Breast epithelium (tissue), 4 donors: ENCODE measurements around the gene BEST4. TPM values are rescaled to one million over a fixed set of nuclear protein-coding genes. Genes with fewer than 3 reads are reported as not detected.
"Not testable (repeated sequence)": the region's sequence is repeated elsewhere in the genome, so short reads cannot be mapped to it uniquely, and the experiment has no call there.

Source experiments
- DNase-seq, 2 donors: peaks; one replicate each; pipeline ENCODE4 v3.0.0-alpha.2; 2019; ENCODE audit warnings: low spot score in 2 of 2
- H3K27ac ChIP-seq, 2 donors: fragments of 200-600 bp; sonication (generic) in 1 of 2; one replicate each; pipeline ENCODE4 v1.5.1; 2016 to 2019; ENCODE audit warnings: mild to moderate bottlenecking in 1 of 2
- H3K27me3 ChIP-seq, 2 donors: fragments of 200-600 bp; sonication (generic) in 1 of 2; one replicate each; pipeline versions ENCODE4 v1.5.1 to v1.6.0; 2017 to 2019; ENCODE audit warnings: control low read depth in 1 of 2, mild to moderate bottlenecking in 1 of 2
- H3K36me3 ChIP-seq: fragments of 200-600 bp; one replicate; pipeline ENCODE4 v1.5.1; 2019
- H3K4me1 ChIP-seq, 2 donors: fragments of 200-600 bp; sonication (generic); one replicate each; pipeline ENCODE4 v1.5.1; 2016 to 2019; ENCODE audit warnings: control low read depth in 1 of 2
- H3K4me3 ChIP-seq, 3 donors: fragments of 200-600 bp; sonication (generic); 1 replicate in 2 of 3; 2 replicates in 1 of 3; pipeline ENCODE4 v1.5.1; 2016 to 2019; ENCODE audit warnings: mild to moderate bottlenecking in 3 of 3, moderate library complexity in 2 of 3
- H3K9me3 ChIP-seq, 2 donors: fragments of 200-600 bp; sonication (generic) in 1 of 2; one replicate each; pipeline ENCODE4 v1.5.1; 2016 to 2019; ENCODE audit warnings: control low read depth in 1 of 2
- CTCF ChIP-seq, 3 donors: fragments of 450-650 bp; IDR thresholded peaks; one replicate each; pipeline ENCODE4 v1.5.1; 2016 to 2017; ENCODE audit warnings: antibody characterized with exemption in 3 of 3, mild to moderate bottlenecking in 3 of 3, moderate library complexity in 3 of 3
- POLR2A ChIP-seq: fragments of 450-650 bp; IDR thresholded peaks from one replicate; pipeline ENCODE4 v1.6.1; 2016; ENCODE audit warnings: antibody characterized with exemption, mild to moderate bottlenecking, moderate library complexity
- POLR2AphosphoS5 ChIP-seq, 3 donors: sonication (generic); formaldehyde crosslinking; IDR thresholded peaks; one replicate each; pipeline ENCODE4 v1.6.1; 2017; ENCODE audit warnings: antibody characterized with exemption in 3 of 3
- intact Hi-C: fragments of 100-400 bp; cut with DNase I; formaldehyde crosslinking; loops from one replicate; pipeline ENCODE4 v1.15.1; 2023; ENCODE audit warnings: low total_unique reads
- total RNA-seq, 3 donors: library from RNA; depleted of rRNA; stranded (reverse); fragments of >200 nt; gene quantifications; one replicate each; pipeline ENCODE4 v1.1.0, GENCODE V29; 2016

The BEST4 gene
- total RNA-seq, 3 donors from 2014 or later = 0.15 to 0.66 TPM; not detected in 1

- Histone ChIP-seq H3K36me3 (no peaks in the 10 kb centered on the region), H3K9me3 (no peaks in the 10 kb centered on the region), H3K27me3 (no peaks in the 10 kb centered on the region), H3K4me1 (no peaks in the 10 kb centered on the region), H3K27ac (no peak overlapping the region), H3K4me3 (no peak overlapping the region)
- TF ChIP-seq POLR2AphosphoS5 (IDR thresholded peaks at IDR 0.05) (no peak), POLR2A (no peak), CTCF (IDR thresholded peaks at IDR 0.05) (no peak)
- intact Hi-C loops = no loop called here
- no peak for DNase-seq
These were observed 30.0 kb upstream of the BEST4 start for GRCh38 chr1:44817771-44818495.

GRCh38 chr1:44817307-44817706 is 29.3 kb upstream of the BEST4 start:
- H3K27me3 ChIP-seq = no peaks in the 10 kb centered on the region
- no peaks in the 10 kb centered on the region for H3K4me1 ChIP-seq

GRCh38 chr1:44815926-44816325 is 28.0 kb upstream of the BEST4 start:
- H3K27ac ChIP-seq, intact Hi-C loops, H3K4me3 ChIP-seq, DNase-seq, H3K4me1 ChIP-seq, H3K36me3 ChIP-seq, H3K9me3 ChIP-seq, H3K27me3 ChIP-seq: not testable (repeated sequence)

More at GRCh38 chr1:44817307-44817706, 29.3 kb upstream of the BEST4 start:
- Histone ChIP-seq H3K27ac (no peak overlapping the region), H3K4me3 (no peak overlapping the region), H3K36me3 (no peaks in the 10 kb centered on the region), H3K9me3 (no peaks in the 10 kb centered on the region)
- DNase-seq = no peak
- intact Hi-C loops = no loop called here
- TF ChIP-seq CTCF (IDR thresholded peaks at IDR 0.05) (no peak), POLR2A (no peak), POLR2AphosphoS5 (IDR thresholded peaks at IDR 0.05) (no peak)

- intact Hi-C loops = no loop called here
- no peak for TF ChIP-seq POLR2AphosphoS5 (IDR thresholded peaks at IDR 0.05)
- TF ChIP-seq CTCF (IDR thresholded peaks at IDR 0.05) = no peak
- no peak for TF ChIP-seq POLR2A
- peaks cover 17 to 27% of the 10 kb centered on the region in 2 donors for H3K4me1 ChIP-seq
- H3K4me3 ChIP-seq = peak overlapping the region; percentile 35 to 72 (median 59)
- H3K27ac ChIP-seq = peak overlapping the region; percentile 88 to 100
- H3K9me3 ChIP-seq = no peaks in the 10 kb centered on the region
- H3K36me3 ChIP-seq = no peaks in the 10 kb centered on the region
- peak in 1 of 2 donors; percentile 52 for DNase-seq
- no peaks in the 10 kb centered on the region for H3K27me3 ChIP-seq
These were observed 25.0 kb upstream of the BEST4 start for GRCh38 chr1:44812822-44813543.

- Histone ChIP-seq H3K36me3 (no peaks in the 10 kb centered on the region), H3K27ac (peak overlapping the region; percentile 100), H3K4me3 (no peak overlapping the region), H3K9me3 (no peaks in the 10 kb centered on the region), H3K27me3 (no peaks in the 10 kb centered on the region), H3K4me1 (peaks cover 26 to 43% of the 10 kb centered on the region in 2 donors)
- intact Hi-C loops = no loop called here
- TF ChIP-seq POLR2A = no peak
- no peak for TF ChIP-seq POLR2AphosphoS5 (IDR thresholded peaks at IDR 0.05)
- TF ChIP-seq CTCF (IDR thresholded peaks at IDR 0.05) = no peak
- DNase-seq = peak in 1 of 2 donors; percentile 7
These were observed 23.3 kb upstream of the BEST4 start for GRCh38 chr1:44811234-44811633.

GRCh38 chr1:44810762-44811105 is 22.8 kb upstream of the BEST4 start:
- Histone ChIP-seq H3K27ac (peak overlapping the region; percentile 100), H3K4me1 (peaks cover 30 to 43% of the 10 kb centered on the region in 2 donors), H3K4me3 (peak overlapping the region in 1 of 3 donors; percentile 41)
- H3K9me3 ChIP-seq, intact Hi-C loops, H3K36me3 ChIP-seq, H3K27me3 ChIP-seq: not testable (repeated sequence)
- DNase-seq = peak in 1 of 2 donors; percentile 19
